DND-41 (cell line): Measurements from ENCODE around the gene ICAM2.

Experiments used
- CTCF ChIP-seq: IDR thresholded peaks from 2 replicates; pipeline ENCODE4 v1.5.1; 2012; ENCODE audit warnings: borderline replicate concordance, low read length, moderate library complexity, mild to moderate bottlenecking; ENCODE audit not compliant: poor library complexity, severe bottlenecking; ENCODE audit errors: extremely low read depth
- EZH2 ChIP-seq: IDR thresholded peaks from 3 replicates; pipeline ENCODE4 v1.6.1; 2012; ENCODE audit warnings: borderline replicate concordance, low read depth, mild to moderate bottlenecking, moderate library complexity, low read length, inconsistent platforms; ENCODE audit not compliant: severe bottlenecking

GRCh38 chr17:63999680-64000531, 20.5 kb downstream of the ICAM2 start:
- TF ChIP-seq CTCF = no peak
- TF ChIP-seq EZH2 = no peak
